Measurements from ENCODE around the gene POU3F3.

The POU3F3 gene

GRCh38 chr2:104889291-104889959 lies 35.5 kb downstream of the POU3F3 start:
- DNase-seq (ENCODE audit: low spot score) (no peak), ATAC-seq (ENCODE audit: low read depth) (0 out of 3 replicates have a peak, but pooled peaks have one; percentile 17)
- Histone ChIP-seq H3K4me1 (ENCODE audit: insufficient read depth, poor library complexity, severe bottlenecking) (no peaks in the 10 kb centered on the region), H3K27ac (ENCODE audit: poor library complexity, severe bottlenecking) (no peak overlapping the region), H3K27me3 (ENCODE audit: insufficient read depth, poor library complexity, severe bottlenecking) (peaks cover 12% of the 10 kb centered on the region), H3K4me3 (ENCODE audit: severe bottlenecking) (no peak overlapping the region), H3K9me3 (ENCODE audit: severe bottlenecking) (no peaks in the 10 kb centered on the region), H3K36me3 (ENCODE audit: low read depth) (no peaks in the 10 kb centered on the region)
- TF ChIP-seq, protein P1, sequence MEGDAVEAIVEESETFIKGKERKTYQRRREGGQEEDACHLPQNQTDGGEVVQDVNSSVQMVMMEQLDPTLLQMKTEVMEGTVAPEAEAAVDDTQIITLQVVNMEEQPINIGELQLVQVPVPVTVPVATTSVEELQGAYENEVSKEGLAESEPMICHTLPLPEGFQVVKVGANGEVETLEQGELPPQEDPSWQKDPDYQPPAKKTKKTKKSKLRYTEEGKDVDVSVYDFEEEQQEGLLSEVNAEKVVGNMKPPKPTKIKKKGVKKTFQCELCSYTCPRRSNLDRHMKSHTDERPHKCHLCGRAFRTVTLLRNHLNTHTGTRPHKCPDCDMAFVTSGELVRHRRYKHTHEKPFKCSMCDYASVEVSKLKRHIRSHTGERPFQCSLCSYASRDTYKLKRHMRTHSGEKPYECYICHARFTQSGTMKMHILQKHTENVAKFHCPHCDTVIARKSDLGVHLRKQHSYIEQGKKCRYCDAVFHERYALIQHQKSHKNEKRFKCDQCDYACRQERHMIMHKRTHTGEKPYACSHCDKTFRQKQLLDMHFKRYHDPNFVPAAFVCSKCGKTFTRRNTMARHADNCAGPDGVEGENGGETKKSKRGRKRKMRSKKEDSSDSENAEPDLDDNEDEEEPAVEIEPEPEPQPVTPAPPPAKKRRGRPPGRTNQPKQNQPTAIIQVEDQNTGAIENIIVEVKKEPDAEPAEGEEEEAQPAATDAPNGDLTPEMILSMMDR (IDR thresholded peaks at IDR 0.05; ENCODE audit: poor library complexity, severe bottlenecking), result no peak

- peaks cover 6% of the 10 kb centered on the region for H3K27me3 ChIP-seq (ENCODE audit: insufficient read depth, poor library complexity, severe bottlenecking)
- H3K27ac ChIP-seq (ENCODE audit: poor library complexity, severe bottlenecking), result no peak overlapping the region
- TF ChIP-seq, protein P1 (IDR thresholded peaks at IDR 0.05; ENCODE audit: poor library complexity, severe bottlenecking), result no peak
Measured at GRCh38 chr2:104889960-104890684, 36.2 kb downstream of the POU3F3 start.

GRCh38 chr2:104890685-104891069 lies 36.8 kb downstream of the POU3F3 start:
- ATAC-seq (ENCODE audit: low read depth), result no peak

More at GRCh38 chr2:104889960-104890684, 36.2 kb downstream of the POU3F3 start:
- ATAC-seq (ENCODE audit: low read depth) (no peak), DNase-seq (ENCODE audit: low spot score) (no peak)
- Histone ChIP-seq H3K4me1 (ENCODE audit: insufficient read depth, poor library complexity, severe bottlenecking) (no peaks in the 10 kb centered on the region), H3K36me3 (ENCODE audit: low read depth) (no peaks in the 10 kb centered on the region), H3K4me3 (ENCODE audit: severe bottlenecking) (no peak overlapping the region), H3K9me3 (ENCODE audit: severe bottlenecking) (no peaks in the 10 kb centered on the region)

GRCh38 chr2:104891145-104891544 lies 37.2 kb downstream of the POU3F3 start:
- H3K4me3 ChIP-seq (ENCODE audit: severe bottlenecking), result no peak overlapping the region
- DNase-seq (ENCODE audit: low spot score) (no peak), ATAC-seq (ENCODE audit: low read depth) (no peak)
- no peaks in the 10 kb centered on the region for H3K36me3 ChIP-seq (ENCODE audit: low read depth)
- H3K27ac ChIP-seq (ENCODE audit: poor library complexity, severe bottlenecking), result no peak overlapping the region
- H3K27me3 ChIP-seq (ENCODE audit: insufficient read depth, poor library complexity, severe bottlenecking), result peaks cover 4% of the 10 kb centered on the region
- H3K4me1 ChIP-seq (ENCODE audit: insufficient read depth, poor library complexity, severe bottlenecking), result no peaks in the 10 kb centered on the region
- TF ChIP-seq, protein P1 (IDR thresholded peaks at IDR 0.05; ENCODE audit: poor library complexity, severe bottlenecking), result no peak
- no peaks in the 10 kb centered on the region for H3K9me3 ChIP-seq (ENCODE audit: severe bottlenecking)

More at GRCh38 chr2:104890685-104891069, 36.8 kb downstream of the POU3F3 start:
- no peaks in the 10 kb centered on the region for H3K36me3 ChIP-seq (ENCODE audit: low read depth)
- H3K4me1 ChIP-seq (ENCODE audit: insufficient read depth, poor library complexity, severe bottlenecking), result no peaks in the 10 kb centered on the region
- H3K27ac ChIP-seq (ENCODE audit: poor library complexity, severe bottlenecking), result no peak overlapping the region
- H3K27me3 ChIP-seq (ENCODE audit: insufficient read depth, poor library complexity, severe bottlenecking), result peaks cover 4% of the 10 kb centered on the region
- no peak for DNase-seq (ENCODE audit: low spot score)
- no peak overlapping the region for H3K4me3 ChIP-seq (ENCODE audit: severe bottlenecking)
- no peaks in the 10 kb centered on the region for H3K9me3 ChIP-seq (ENCODE audit: severe bottlenecking)
- TF ChIP-seq, protein P1 (IDR thresholded peaks at IDR 0.05; ENCODE audit: poor library complexity, severe bottlenecking), result no peak
